A673 (cell line): ENCODE results near the gene PASK. TPM values are rescaled to one million over a fixed set of nuclear protein-coding genes. Genes with fewer than 3 reads are reported as not detected.

Experiments
- BruUV-seq: library from RNA; stranded (reverse); fragments of 400-500 nt; replicated peaks from 2 replicates; lab custom pipeline; 2021; lab: Mats Ljungman, UMichigan
- CTCF ChIA-PET: fragments of 300-600 bp; sonication (Branson Sonifier 250); formaldehyde crosslinking; loops from one replicate; lab custom pipeline; 2022; ENCODE audit warnings: antibody characterized with exemption; lab: Charles Lee
- POLR2A ChIA-PET: fragments of 300-600 bp; sonication (Branson Sonifier 250); formaldehyde crosslinking; loops from one replicate; lab custom pipeline; 2022; ENCODE audit warnings: antibody characterized with exemption; ENCODE audit not compliant: low non-redundant PET; lab: Charles Lee
- DNase-seq: peaks from one replicate; pipeline ENCODE4 v3.0.0-alpha.2; 2015; ENCODE audit warnings: low spot score
- H3K27ac ChIP-seq: fragments of 200-600 bp; sonication (generic); 2 replicates; pipeline ENCODE4 v1.5.1; 2016; ENCODE audit warnings: mixed run types, low read depth, mild to moderate bottlenecking, mixed read lengths, antibody characterized with exemption, low read length; ENCODE audit not compliant: poor library complexity, severe bottlenecking
- H3K27me3 ChIP-seq: fragments of 200-600 bp; sonication (generic); replicated peaks from 2 replicates; pipeline ENCODE4 v1.6.1; 2017; ENCODE audit warnings: mixed run types, low read depth, mild to moderate bottlenecking, mixed read lengths, antibody characterized with exemption, low read length; ENCODE audit not compliant: insufficient read depth, poor library complexity
- H3K36me3 ChIP-seq: fragments of 200-600 bp; sonication (generic); 2 replicates; pipeline ENCODE4 v1.6.1; 2016; ENCODE audit warnings: mixed run types, mild to moderate bottlenecking, mixed read lengths, antibody characterized with exemption, low read length; ENCODE audit not compliant: insufficient read depth, poor library complexity, severe bottlenecking
- H3K4me1 ChIP-seq: fragments of 200-600 bp; sonication (generic); 2 replicates; pipeline ENCODE4 v1.6.1; 2017; ENCODE audit warnings: mixed run types, mild to moderate bottlenecking, mixed read lengths, antibody characterized with exemption, low read length; ENCODE audit not compliant: insufficient read depth, poor library complexity, severe bottlenecking
- H3K4me3 ChIP-seq: fragments of 200-600 bp; sonication (generic); 2 replicates; pipeline ENCODE4 v1.5.1; 2016; ENCODE audit warnings: low read depth, mixed run types, mild to moderate bottlenecking, mixed read lengths, low read length; ENCODE audit not compliant: poor library complexity, severe bottlenecking
- H3K9me3 ChIP-seq: fragments of 200-600 bp; sonication (generic); 2 replicates; pipeline ENCODE4 v1.6.1; 2016; ENCODE audit warnings: mixed run types, low read depth, mild to moderate bottlenecking, mixed read lengths, antibody characterized with exemption, low read length; ENCODE audit not compliant: poor library complexity, severe bottlenecking
- CTCF ChIP-seq: fragments of 300-800, 200-600 bp; sonication (generic); conservative IDR thresholded peaks from 2 replicates; pipeline ENCODE4 v1.5.1; 2017; ENCODE audit warnings: low read depth, mild to moderate bottlenecking, antibody characterized with exemption, low read length, moderate library complexity, mixed read lengths
- EZH2 ChIP-seq: fragments of 200-600 bp; sonication (generic); IDR thresholded peaks from 2 replicates; pipeline ENCODE4 v1.6.1; 2017; ENCODE audit warnings: borderline replicate concordance, low read depth, mild to moderate bottlenecking, mixed read lengths, antibody characterized with exemption, low read length; ENCODE audit not compliant: poor library complexity, severe bottlenecking
- intact Hi-C: fragments of 100-400 bp; cut with micrococcal nuclease; formaldehyde crosslinking; loops from one replicate; pipeline ENCODE4 v1.10.0; 2022; ENCODE audit not compliant: unreplicated experiment
- total RNA-seq: library from RNA; stranded (reverse); gene quantifications from 2 replicates; pipeline ENCODE4 v1.2.3, GENCODE V29; 2021

Gene PASK
- total RNA-seq, 1 experiment from 2014 or later, result 59.4 TPM

GRCh38 chr2:241139531-241140444 is 9.5 kb downstream of the PASK start:
- no peak for DNase-seq
- no peak overlapping the region for H3K27ac ChIP-seq

GRCh38 chr2:241138471-241138870 is 10.8 kb downstream of the PASK start:
- TF ChIP-seq EZH2, result no peak
- no peak for TF ChIP-seq CTCF
- Histone ChIP-seq H3K4me3 (no peak overlapping the region), H3K27ac (no peak overlapping the region), H3K4me1 (no peaks in the 10 kb centered on the region), H3K27me3 (no peaks in the 10 kb centered on the region), H3K36me3 (peaks cover 24% of the 10 kb centered on the region), H3K9me3 (no peaks in the 10 kb centered on the region)
- POLR2A ChIA-PET, result no interaction called here
- BruUV-seq, result no TSS peak
- intact Hi-C loops, result no loop called here
- CTCF ChIA-PET, result no interaction called here
- DNase-seq, result no peak

More at GRCh38 chr2:241139531-241140444, 9.5 kb downstream of the PASK start:
- H3K9me3 ChIP-seq, result no peaks in the 10 kb centered on the region
- BruUV-seq, result no TSS peak
- ChIA-PET POLR2A (no interaction called here), CTCF (no interaction called here)
- no peak overlapping the region for H3K4me3 ChIP-seq
- no peak for TF ChIP-seq CTCF
- no peak for TF ChIP-seq EZH2
- peaks cover 24% of the 10 kb centered on the region for H3K36me3 ChIP-seq
- no peaks in the 10 kb centered on the region for H3K27me3 ChIP-seq
- intact Hi-C loops, result no loop called here
- H3K4me1 ChIP-seq, result no peaks in the 10 kb centered on the region

- Histone ChIP-seq H3K4me3 (no peak overlapping the region), H3K4me1 (no peaks in the 10 kb centered on the region), H3K36me3 (peaks cover 28% of the 10 kb centered on the region), H3K9me3 (no peaks in the 10 kb centered on the region), H3K27me3 (no peaks in the 10 kb centered on the region), H3K27ac (no peak overlapping the region)
- TF ChIP-seq EZH2 (no peak), CTCF (no peak)
- no TSS peak for BruUV-seq
- intact Hi-C loops, result no loop called here
- ChIA-PET CTCF (no interaction called here), POLR2A (no interaction called here)
- DNase-seq, result no peak
These were observed 11.7 kb downstream of the PASK start for GRCh38 chr2:241137276-241138190.
